HG03342 (cell line): ENCODE results near the gene RAD23B.

Experiments
- ATAC-seq: cut with Tn5 transposase; IDR thresholded peaks from one replicate; pipeline ENCODE4 v1.9.1; 2021; ENCODE audit warnings: mild to moderate bottlenecking, moderate library complexity; ENCODE audit not compliant: unreplicated experiment

The RAD23B gene

DNA sequence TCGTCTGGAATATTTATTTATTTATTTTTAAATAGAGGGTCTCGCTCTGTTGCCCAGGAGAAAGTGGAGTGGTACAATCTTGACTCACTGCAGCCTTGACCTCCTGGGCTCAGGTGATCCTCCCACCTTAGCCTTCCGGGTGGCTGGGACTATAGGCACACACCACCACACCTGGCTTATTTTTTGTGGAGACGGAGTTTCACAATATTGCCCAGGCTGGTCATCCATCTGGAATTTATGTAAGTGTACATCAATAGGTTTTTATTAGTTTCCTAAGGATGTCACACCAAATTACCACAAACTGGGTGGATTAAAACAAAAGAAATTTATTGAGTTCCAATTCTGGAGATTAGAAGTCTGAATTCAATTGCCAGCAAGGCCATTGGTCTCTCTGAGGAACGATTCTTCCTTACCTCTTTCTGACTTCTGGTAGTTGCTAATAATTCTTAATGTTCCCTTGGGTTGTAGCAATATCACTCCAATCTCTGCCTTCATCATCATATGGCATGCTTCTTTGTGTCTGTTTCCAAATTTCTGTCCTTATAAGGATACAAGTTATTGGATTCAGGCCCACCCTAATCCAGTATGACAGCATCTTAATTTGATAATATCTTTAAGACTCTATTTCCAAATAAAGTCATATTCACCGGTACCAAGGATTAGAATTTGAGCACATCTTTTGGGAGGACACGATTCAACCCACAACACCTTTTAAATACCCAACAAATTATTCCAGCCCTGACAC lies 16.3 kb upstream of the RAD23B start:
- ATAC-seq, result no peak

DNA sequence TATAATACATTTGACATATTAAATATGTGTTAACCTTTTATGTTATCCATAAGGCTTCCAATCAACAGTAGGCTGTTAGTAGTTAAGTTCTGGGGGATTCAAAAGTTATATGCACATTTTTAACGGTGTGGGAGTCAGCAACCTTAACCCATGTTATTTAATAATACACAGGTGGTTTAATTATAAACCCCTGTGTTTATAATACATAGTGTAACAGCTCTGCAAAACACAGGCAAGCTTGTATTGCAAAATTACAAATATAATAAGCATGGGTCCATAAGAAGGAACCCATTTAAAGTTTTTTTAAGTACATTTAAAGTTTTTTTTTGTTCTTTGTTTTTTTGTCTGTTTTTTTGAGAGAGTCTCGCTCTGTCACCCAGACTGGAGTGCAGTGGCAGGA lies 14.5 kb upstream of the RAD23B start:
- ATAC-seq, result no peak

DNA sequence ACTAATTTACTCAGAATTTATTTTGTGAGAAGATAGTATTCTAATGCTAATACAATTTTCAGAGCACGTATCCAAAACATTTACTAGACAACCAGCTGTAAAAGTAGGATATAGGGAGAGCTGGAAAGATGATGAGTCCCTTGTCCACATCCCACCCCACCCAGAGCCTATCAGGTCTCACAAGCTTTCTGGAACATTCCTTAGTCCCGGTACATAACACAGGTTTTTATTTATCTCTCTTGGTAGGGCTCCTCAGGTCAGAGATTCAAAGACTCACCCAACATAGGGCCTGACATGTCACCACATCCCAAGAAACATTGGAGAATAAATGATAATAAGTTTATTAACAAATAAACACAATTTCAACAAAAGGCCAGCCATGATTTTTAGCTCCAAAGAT lies 13.8 kb upstream of the RAD23B start:
- ATAC-seq, result no peak

DNA sequence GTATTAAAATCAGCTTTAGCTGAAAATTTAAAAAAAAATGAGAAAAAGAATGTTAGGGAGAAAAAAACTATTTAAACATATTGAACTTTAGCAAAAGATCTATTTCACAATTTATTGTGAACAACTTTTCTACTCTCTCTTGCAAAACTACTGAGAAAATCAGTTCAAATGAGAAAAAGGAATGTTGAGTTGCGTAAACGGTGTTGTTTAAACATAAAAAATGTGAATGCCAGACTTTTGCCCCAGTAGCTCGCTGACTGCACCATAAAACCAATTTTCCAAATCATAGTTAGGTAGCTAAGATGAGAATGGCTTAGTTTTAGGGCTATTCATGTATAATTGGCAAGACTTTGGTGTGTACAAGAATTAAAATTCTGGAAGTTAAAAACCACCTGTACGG lies 13.4 kb upstream of the RAD23B start:
- no peak for ATAC-seq

DNA sequence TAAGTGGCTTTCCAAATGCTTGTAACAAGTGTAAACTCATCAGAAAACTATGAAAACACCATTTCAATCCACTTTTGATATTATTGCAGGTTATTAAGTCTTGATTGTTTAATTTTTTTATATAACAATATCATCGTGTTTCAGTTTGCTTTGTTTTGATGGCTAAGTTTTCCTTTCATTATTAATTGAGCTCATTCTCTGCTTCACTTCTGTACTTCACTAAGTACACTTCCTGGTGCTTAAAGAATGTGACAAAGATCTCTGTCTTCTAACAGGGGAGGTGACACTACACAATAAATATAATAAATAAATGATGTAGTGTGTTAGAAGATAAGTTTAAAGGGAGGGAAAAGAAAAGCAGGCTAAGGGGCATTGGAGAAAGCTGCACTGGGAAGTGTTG lies 13.0 kb upstream of the RAD23B start:
- no peak for ATAC-seq

DNA sequence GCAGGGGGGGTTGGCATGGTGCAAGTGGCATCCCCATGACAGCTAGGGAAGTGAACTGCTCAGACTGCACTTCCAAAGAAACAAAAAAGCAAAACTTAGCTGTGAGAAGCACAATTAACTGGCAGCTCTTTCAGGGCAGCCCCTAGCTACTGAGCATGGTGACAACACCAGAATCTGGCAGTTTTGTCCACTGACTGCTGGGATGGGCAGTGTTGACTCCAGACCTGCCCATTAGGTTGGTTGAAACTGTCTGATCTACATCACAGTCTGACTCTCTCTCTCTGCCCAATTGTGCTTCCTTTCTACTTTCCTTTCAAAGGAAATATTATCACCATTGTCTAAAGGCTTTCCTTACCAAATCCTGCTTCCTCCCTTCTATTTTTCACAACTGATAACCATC lies 12.5 kb upstream of the RAD23B start:
- no peak for ATAC-seq

DNA sequence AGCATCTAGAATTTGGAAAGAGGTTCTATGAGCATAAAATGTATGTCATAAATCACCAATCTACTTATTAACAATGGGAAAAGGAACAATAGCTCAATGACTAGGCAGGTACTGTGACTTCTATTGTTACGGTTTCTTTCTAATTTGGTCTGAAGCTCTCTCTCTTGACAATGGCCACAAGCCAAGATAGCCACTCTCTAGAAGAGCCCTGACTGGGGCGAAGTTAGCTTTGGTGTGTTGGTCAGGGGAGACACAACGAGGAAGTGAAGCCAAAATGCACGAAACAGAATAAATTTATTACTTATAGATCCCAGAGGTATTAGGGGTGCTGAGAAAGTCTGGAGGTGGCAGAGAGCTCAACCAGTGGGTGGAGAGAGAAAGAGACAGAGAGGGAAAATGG lies 9.4 kb upstream of the RAD23B start:
- no peak for ATAC-seq

DNA sequence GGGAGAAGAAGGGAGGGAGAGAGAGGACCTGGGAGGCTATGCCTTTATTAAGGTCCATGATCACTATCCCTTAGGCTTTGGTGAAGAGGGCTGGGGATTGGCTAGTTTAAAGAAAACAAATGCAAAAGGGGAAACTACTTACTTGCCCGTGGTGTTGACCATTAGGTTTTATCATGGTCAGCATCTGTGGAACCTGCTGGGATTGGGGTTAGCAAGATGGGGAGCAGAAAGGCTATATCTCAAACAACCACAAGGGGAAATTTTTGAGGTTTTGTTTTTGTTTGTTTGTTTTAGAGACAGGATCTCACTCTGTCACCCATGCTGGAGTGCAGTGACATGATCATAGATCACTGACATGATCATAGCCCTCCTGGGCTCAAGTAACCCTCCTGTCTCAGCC lies 9.0 kb upstream of the RAD23B start:
- ATAC-seq, result peak; percentile 84

DNA sequence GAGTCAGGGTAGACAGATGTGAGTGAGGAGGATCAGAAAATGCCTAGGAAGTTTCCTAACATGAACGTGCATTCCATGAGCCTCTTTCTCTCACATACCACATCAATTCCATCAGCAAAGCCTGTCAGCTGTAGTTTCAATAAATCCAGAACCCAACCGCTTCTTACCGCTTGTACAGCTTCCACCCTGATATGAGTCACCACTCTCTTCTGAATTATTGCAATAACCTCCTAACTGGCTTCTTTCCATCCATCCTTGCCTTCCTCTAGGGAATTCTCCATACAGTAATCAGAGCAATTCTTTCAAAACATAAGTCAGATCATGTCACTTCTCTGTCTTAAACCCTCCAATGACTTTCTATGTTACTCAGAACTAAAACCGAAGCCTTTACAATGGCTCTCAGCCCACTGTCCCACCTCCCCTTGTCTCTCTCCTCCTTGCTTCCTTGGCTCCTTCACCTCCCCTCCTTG lies 8.1 kb upstream of the RAD23B start:
- ATAC-seq, result no peak

DNA sequence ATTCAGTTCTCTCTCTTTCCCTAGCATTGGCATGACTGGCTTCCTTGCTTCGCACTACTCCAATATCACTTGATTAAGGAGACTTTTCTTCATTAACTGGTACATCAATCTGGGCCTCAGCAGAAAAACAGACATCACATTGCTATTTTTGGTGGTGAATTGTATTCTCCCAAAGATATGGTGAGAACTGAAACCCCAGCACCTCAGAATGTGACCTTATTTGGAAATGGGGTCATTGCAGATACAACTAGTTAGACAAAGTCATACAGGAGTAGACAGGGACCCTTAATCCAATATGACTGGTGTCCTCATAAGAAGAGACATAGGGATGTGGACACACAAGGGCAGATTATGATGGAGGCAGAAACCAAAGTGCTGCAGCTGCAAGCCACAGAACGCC lies 7.5 kb upstream of the RAD23B start:
- no peak for ATAC-seq

DNA sequence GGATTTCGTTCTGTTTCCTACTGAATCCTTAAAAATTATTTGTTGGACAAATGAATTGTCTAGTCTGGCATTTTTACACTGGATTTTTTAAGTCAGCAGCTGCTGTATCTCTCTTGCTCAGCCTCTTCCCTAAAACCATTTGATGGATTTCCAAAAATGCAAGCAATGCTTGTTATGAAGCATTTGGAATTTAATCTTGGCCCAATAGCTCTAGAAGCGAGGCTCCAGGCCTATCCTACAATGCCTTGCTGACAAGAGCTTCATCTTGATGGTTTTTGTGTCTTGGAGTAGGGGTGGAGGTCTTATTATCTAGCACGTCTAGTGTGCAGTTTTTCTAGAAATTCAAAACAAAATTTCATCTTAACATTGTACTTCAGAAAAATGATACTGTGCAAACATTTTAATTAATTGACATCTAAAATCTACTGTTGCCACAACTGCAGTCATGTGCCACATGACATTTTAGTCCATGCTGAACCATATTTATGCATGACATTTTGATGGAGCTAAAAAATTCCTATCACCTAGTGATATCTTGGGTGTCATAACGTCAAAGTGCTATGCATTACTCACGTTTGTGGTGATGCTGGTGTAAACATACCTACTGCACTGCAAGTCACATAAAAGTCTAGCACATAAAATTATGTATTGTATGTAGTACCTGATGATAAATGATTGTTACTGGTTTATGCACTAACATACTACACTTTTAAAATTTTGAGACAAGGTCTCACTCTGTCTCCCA lies 5.9 kb upstream of the RAD23B start:
- ATAC-seq, result no peak

DNA sequence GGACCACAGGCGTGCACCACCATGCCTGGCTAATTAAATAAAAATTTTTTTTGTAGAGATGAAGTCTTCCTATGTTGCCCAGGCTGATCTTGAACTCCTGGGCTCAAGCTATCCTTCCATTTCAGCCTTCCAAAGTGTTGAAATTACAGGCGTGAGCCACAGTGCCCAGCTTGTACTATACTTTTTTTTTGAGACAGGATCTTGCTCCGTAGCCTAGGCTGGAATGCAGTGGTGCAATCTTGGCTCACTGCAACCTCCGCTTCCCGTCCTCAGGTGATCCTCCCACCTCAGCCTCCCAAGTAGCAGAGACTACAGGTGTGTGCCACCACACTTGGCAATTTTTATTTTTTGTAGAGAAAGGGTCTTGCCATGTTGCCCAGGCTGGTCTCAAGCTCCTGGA lies 5.3 kb upstream of the RAD23B start:
- ATAC-seq, result no peak

DNA sequence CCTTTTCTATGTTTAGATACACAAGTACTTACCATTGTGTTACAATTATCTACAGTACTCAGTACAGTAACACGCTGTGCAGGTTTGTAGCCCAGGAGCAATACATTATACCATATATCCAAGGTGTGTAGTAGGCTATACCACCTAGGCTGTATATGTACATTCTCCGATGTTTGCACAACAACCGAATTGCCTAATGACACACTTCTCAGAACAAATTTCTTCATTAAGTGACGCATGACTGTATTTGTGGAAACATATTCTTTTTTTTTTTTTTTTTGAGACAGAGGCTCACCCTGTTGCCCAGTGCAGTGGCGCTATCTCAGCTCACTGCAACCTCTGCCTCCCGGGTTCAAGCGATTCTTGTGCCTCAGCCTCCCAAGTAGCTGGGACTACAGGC lies 4.0 kb upstream of the RAD23B start:
- ATAC-seq, result no peak

DNA sequence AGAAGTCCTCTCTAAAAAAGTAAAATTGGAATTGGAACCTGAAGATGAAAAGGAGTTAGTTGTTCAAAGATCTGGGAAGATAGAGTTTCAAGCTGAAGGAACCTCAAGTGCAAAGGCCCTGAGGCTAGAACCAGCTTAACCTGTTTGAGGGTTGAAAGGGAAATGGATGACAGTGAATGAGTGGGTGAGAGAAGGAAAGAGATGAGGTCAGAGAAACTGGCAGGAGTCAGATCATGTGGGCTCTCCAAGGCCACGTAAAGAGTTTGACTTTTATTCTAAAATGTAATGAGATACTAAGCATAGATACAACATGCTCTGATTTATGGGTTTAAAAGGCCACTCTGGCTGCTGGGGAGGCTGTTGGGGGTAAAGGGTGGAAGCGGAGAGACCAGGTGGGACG lies 2.5 kb upstream of the RAD23B start:
- no peak for ATAC-seq

DNA sequence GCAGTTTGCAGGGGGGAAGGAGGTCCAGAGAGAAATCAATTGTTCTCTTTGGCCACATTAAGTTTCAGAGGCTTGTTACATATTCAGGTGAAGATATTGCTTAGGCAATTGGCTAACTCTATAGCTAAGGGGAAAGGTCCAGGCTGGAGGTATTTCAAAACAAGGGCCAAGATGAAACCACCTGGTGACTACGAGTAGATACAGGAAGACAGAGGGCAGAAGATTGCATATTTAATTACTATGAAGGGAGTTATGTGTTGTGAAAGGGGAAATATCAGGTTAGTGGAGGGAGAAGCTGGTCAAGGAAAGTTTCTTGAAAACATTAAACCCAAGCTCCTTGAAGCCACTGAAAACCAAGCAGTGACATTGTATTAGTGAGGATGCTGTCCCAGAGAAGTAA lies 1.9 kb upstream of the RAD23B start:
- ATAC-seq, result no peak

DNA sequence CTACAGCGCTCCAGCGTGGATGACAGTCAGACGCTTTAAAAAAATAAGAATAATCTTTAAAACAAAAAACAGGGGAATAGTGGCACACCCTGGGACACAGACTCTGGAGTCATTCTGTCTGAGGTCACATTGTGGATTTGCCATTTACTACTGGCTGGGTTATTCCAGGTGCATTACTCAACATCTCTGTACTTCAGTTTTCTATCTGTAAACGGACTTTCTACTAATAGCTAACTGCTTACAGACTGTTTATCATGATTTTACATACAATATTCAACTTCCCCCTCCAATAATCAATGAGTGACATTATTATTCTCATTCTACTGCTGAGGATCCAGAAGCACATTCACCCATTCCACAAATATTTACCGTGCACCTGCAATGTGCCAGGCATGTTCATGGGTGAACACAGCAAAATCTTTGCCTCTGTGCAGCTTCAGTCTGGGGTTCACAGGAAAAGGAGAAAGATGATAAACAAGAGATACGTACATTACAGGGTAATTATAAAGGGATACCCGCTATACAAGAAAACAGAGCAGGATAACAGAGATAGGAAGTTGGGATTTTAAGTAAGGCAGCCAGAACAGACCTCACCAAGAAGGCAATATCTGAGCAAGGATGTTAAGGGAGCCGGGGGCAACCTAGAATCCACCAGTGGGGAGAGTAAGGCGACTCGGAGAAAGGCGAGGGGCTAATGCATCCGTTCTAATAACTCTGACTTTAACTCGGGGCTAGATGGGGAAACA lies 984 bp upstream of the RAD23B start:
- ATAC-seq, result peak; percentile 0

DNA sequence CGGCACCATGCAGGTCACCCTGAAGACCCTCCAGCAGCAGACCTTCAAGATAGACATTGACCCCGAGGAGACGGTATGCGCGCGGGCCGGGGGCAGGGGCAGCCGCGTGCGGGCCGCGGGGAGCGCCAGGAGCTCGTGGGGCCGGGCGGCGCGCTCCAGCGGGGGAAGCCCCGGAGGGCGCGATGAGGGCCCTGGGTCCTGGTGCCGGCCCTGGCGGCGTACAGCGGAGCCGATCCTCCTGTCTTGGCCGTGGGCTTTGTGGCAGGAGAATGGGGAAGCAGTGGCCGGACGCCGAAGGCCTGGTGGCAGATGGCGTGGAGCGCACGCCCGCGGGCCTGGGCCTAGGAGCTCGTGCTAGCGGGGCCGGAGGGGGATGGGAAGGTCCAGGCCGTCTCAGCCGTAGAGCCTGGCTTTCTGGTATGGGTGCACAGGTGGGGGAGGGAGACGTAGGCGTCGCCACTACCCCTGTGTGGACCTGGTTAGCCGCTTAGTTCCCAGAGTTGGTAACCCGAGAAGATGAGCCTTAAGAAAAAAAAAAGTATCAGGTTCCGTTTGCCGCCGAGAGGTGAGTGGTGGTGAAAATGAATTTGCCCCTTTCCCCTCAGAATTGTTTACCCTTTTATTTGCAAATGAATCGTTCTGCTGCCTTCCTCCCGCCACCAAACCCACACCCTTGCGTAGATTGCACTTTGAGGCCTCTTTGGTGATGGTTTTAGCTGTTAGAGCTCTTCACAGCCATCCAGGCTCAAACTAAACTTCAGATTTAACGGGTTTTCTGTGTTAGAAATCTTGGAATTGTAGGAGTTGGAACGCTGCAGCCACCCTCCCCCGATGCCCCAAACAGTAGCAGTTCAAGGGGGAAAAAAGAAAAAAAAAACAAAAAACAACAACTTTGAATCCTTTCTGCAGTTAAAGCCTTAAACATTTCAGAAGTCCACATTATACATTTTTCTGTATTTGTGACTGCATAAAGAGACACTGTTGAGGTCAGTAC lies 841 bp downstream of the RAD23B start:
- peak; percentile 43 for ATAC-seq

DNA sequence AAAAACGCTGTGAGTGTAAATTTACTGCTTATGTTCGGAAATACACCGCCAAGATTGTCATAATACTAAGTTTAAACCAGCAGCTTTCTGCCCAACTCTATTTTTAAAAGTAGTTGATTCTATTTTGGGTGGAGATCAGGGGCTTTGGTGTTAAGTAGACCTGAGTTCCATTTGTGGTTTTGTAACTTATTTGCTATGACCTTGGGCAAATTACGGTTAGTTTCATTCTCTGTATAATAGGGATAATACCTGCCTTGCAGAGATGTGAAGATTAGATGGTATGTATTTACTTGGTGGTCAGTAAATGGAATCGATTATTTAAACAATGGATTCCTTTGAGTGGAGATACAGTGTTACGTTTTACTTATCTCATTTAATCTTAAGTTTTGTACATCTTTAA lies 1.6 kb downstream of the RAD23B start:
- no peak for ATAC-seq

DNA sequence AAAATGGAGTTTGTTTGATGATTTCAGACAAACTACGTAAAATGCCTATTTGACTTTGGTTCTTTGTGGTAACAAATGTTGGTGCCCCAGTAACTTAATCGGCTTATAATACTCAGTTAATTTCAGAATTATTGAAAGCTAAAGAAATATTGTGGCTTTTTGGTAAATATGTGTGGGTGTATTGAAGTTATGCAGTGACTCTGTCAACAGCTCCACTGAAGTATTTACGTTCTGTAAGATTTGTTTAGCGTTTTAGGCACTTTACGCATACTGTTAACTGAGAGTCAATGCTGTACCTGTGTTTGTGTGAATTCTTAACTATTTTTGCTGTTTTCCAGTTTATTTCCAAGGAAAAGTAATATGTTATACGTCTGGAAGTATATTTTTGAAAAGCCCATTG lies 2.2 kb downstream of the RAD23B start:
- no peak for ATAC-seq

DNA sequence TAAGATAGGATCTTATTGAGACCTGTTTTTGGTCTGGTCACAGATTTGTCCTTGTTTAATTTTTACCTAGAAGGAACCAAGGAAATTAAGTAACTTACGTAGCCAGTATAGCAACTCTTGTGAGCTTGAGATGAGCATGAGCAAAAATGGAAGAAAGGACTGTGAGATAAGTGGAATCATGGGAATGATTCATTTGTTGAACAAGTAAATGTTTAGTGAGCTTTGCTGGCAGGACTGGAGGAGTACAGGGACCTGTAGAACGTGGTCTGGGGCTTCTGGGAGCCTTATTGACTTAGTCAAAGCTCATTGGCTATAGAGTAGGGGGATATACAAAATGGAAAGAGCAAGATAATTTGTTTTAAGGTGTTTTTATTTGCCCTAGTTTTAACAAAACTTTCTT lies 3.0 kb downstream of the RAD23B start:
- ATAC-seq, result no peak

DNA sequence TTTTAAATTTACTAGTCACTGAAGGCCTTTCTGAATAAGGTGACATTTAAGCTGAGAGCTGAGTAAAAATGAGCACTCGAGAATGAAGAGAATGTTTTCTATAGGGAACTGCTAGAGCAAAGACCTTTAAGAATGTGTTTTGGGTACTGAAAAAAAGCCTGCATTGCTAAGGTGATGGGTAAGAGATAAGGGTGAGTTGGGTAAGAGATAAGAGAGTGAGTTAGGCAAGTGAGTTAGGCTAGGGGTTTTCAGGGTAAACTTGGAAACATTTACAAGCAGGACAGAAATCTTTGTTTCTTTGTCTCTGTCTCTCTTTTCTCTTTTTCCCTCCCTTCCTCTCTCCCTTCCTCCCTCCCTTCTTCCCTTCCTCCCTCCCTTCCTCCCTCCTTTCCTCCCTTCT lies 5.6 kb downstream of the RAD23B start:
- ATAC-seq, result no peak
